SJCRH30 (cell line): ENCODE results near the gene XPNPEP2. TPM values are rescaled to one million over a fixed set of nuclear protein-coding genes. Genes with fewer than 3 reads are reported as not detected.

Experiments used
- DNase-seq, 2 experiments: peaks; one replicate each; pipeline ENCODE4 v3.0.0-alpha.2; 2015 to 2020
- H3K27ac ChIP-seq: fragments of 250-450 bp; sonication (Bioruptor Pico); 2 replicates; pipeline ENCODE4 v1.5.1; 2020; ENCODE audit warnings: mild to moderate bottlenecking, moderate library complexity
- H3K27me3 ChIP-seq: fragments of 250-450 bp; sonication (Bioruptor Pico); 2 replicates; pipeline ENCODE4 v1.5.1; 2020; ENCODE audit warnings: mild to moderate bottlenecking, moderate library complexity
- H3K36me3 ChIP-seq: fragments of 250-450 bp; sonication (Bioruptor Pico); 2 replicates; pipeline ENCODE4 v1.5.1; 2020; ENCODE audit warnings: mild to moderate bottlenecking, moderate library complexity
- H3K4me1 ChIP-seq: fragments of 250-450 bp; sonication (Bioruptor Pico); 2 replicates; pipeline ENCODE4 v1.5.1; 2020; ENCODE audit warnings: mild to moderate bottlenecking, moderate library complexity
- H3K4me3 ChIP-seq: fragments of 250-450 bp; sonication (Bioruptor Pico); 2 replicates; pipeline ENCODE4 v1.5.1; 2020; ENCODE audit warnings: mild to moderate bottlenecking, moderate library complexity
- H3K9me3 ChIP-seq: fragments of 250-450 bp; sonication (Bioruptor Pico); replicated peaks from 2 replicates; pipeline ENCODE4 v1.5.1; 2020; ENCODE audit warnings: mild to moderate bottlenecking, moderate library complexity
- total RNA-seq: library from RNA; depleted of rRNA; stranded (reverse); fragments of >200 nt; shearing (Covaris generic); gene quantifications from 2 replicates; pipeline ENCODE4 v1.2.3, GENCODE V29; 2014

Gene XPNPEP2
- total RNA-seq, 1 experiment from 2014 or later = 0.14 TPM

DNA sequence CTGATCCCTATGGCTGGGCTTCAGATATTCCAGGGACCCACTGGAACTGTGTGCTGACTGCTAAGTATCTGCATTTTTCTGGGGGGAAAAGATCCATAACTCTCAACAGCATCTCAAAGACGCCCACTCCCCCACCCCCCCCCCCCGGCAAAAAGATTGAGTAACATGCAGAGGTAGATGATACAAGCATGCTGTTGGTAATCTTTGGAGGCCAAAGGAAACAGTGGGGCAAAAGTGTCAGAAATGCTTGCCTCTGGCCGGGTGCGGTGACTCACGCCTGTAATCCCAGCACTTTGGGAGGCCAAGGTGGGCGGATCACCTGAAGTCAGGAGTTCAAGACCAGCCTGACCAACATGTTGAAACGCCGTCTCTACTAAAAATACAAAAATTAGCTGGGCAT is 12.2 kb downstream of the XPNPEP2 start:
- H3K4me1 ChIP-seq = no peaks in the 10 kb centered on the region

DNA sequence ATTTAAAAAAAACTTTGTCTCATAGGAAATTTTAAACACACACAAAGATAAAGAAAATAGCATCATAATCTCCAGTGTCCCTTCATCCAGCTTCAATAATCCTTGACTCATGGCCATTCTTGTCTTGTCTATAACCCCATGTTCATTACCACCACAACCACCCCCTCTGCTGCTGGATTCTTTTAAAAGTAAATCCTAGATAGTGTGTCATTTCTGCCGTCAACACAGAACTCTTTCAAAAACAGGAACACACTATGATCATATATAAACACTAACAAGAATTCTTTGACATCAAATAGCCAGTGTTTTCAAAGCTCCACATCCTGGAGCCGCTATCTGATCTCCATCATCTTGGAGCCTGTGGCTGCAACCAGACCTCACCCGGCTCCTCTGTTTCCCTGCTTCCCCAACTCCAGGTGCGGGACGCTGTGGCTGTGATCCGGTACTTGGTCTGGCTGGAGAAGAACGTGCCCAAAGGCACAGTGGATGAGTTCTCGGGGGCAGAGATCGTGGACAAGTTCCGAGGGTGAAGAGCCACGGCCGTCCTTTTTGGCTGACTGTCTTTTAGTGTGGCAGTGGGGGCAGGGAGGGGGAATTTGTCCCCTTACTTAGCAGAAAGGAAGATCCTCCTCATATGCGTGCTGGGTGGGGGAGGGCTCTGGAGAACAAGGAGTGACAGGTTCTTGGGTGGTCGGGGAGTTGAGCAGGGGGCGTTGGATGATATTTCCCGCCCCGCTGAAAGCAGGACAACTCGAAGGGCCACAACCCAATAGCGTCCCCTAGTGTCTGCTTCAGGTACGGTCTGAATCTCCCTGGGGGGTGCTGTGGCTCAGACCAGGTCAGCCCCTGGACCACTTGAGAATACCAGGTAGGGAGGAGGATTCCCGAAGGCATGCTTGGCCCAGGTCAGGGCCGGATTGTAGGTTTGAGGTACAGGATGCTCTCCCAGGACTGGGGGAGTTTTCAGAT is 15.6 kb downstream of the XPNPEP2 start:
- Histone ChIP-seq H3K9me3 (no peaks in the 10 kb centered on the region), H3K27ac (no peak overlapping the region), H3K36me3 (no peaks in the 10 kb centered on the region), H3K4me1 (no peaks in the 10 kb centered on the region), H3K27me3 (no peaks in the 10 kb centered on the region), H3K4me3 (no peak overlapping the region)
- no peak for DNase-seq

More for the DNA sequence above, 12.2 kb downstream of the XPNPEP2 start:
- Histone ChIP-seq H3K27ac (no peak overlapping the region), H3K4me3 (no peak overlapping the region), H3K36me3 (no peaks in the 10 kb centered on the region), H3K27me3 (no peaks in the 10 kb centered on the region), H3K9me3 (no peaks in the 10 kb centered on the region)
- DNase-seq = no peak

GRCh38 chrX:129755779-129756650 is 17.2 kb downstream of the XPNPEP2 start:
- Histone ChIP-seq H3K27ac (no peak overlapping the region), H3K9me3 (no peaks in the 10 kb centered on the region), H3K27me3 (no peaks in the 10 kb centered on the region), H3K4me1 (no peaks in the 10 kb centered on the region; the same call in 1 of the 2 replicates), H3K36me3 (no peaks in the 10 kb centered on the region), H3K4me3 (no peak overlapping the region)
- DNase-seq = peak; percentile 22 to 55

DNA sequence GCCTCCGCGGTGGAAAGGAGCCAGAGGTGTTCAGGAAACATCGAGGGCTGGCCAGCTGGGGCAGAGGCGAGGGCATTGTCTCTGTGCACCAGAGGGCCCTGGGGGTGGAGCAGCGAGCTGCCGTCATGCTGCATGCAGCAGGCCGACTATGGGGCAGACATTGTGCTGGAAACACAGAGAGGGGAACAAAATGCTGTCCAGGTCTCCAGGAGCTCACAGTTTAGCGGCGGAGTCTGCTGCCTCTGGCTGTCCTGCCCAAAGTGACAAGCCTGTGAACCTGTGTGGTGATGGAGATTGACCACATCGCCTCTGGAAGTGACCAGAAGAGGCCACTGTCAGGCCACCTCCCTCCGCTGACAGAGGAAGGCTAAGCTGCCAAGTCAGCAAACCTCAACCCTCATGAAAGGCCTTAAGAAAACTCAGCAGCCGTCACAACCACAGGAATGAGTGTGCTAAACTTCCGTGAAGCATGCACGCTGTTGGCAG is 20.8 kb downstream of the XPNPEP2 start:
- Histone ChIP-seq H3K27ac (no peak overlapping the region), H3K4me1 (no peaks in the 10 kb centered on the region; the same call in 1 of the 2 replicates), H3K9me3 (no peaks in the 10 kb centered on the region), H3K36me3 (no peaks in the 10 kb centered on the region), H3K27me3 (no peaks in the 10 kb centered on the region), H3K4me3 (peak overlapping the region; percentile 17; the same call in 1 of the 2 replicates)
- peak; percentile 36 to 60 for DNase-seq

GRCh38 chrX:129760155-129760554 is 21.4 kb downstream of the XPNPEP2 start:
- H3K4me3 ChIP-seq = no peak overlapping the region
- H3K27ac ChIP-seq = no peak overlapping the region
- H3K9me3 ChIP-seq = no peaks in the 10 kb centered on the region
- DNase-seq = no peak
- no peaks in the 10 kb centered on the region for H3K27me3 ChIP-seq
- H3K36me3 ChIP-seq = no peaks in the 10 kb centered on the region
- H3K4me1 ChIP-seq = no peaks in the 10 kb centered on the region; the same call in 1 of the 2 replicates

GRCh38 chrX:129760981-129761380 is 22.2 kb downstream of the XPNPEP2 start:
- Histone ChIP-seq H3K27me3 (no peaks in the 10 kb centered on the region), H3K9me3 (no peaks in the 10 kb centered on the region), H3K27ac (no peak overlapping the region), H3K4me3 (no peak overlapping the region), H3K4me1 (no peaks in the 10 kb centered on the region; the same call in 1 of the 2 replicates), H3K36me3 (no peaks in the 10 kb centered on the region)
- DNase-seq = no peak

DNA sequence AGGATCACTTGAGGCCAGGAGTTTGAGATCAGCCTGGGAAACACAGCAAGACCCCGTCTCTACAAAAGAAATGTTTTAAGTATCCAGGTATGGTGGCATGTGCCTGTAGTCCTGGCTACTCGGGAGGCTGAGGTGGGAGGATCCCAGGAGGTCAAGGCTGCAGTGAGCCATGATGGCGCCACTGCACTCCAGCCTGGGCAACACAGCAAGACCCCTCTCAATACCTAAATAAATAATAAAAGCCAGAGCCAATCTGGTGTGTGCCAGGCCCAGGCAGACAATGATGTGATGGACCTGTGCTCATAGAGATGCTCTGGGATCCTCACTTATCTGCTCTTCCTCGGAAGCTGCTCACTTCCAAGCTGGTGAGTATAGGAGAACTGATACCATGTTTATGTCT is 22.8 kb downstream of the XPNPEP2 start:
- no peaks in the 10 kb centered on the region for H3K36me3 ChIP-seq
- no peak for DNase-seq
- H3K27ac ChIP-seq = no peak overlapping the region
- H3K27me3 ChIP-seq = no peaks in the 10 kb centered on the region
- no peaks in the 10 kb centered on the region for H3K9me3 ChIP-seq
- H3K4me3 ChIP-seq = no peak overlapping the region
- no peaks in the 10 kb centered on the region; the same call in 1 of the 2 replicates for H3K4me1 ChIP-seq

GRCh38 chrX:129762448-129762847 is 23.7 kb downstream of the XPNPEP2 start:
- H3K4me3 ChIP-seq = no peak overlapping the region
- no peaks in the 10 kb centered on the region for H3K9me3 ChIP-seq
- H3K36me3 ChIP-seq = no peaks in the 10 kb centered on the region
- no peaks in the 10 kb centered on the region for H3K27me3 ChIP-seq
- no peak overlapping the region for H3K27ac ChIP-seq
- H3K4me1 ChIP-seq = no peaks in the 10 kb centered on the region; the same call in 1 of the 2 replicates
- DNase-seq = no peak

- no peak overlapping the region for H3K4me3 ChIP-seq
- peaks cover 2% of the 10 kb centered on the region; the same call in 1 of the 2 replicates for H3K4me1 ChIP-seq
- no peak overlapping the region for H3K27ac ChIP-seq
- no peaks in the 10 kb centered on the region for H3K27me3 ChIP-seq
- no peak for DNase-seq
- no peaks in the 10 kb centered on the region for H3K36me3 ChIP-seq
- H3K9me3 ChIP-seq = no peaks in the 10 kb centered on the region
These were observed 24.9 kb downstream of the XPNPEP2 start for GRCh38 chrX:129763666-129764065.

DNA sequence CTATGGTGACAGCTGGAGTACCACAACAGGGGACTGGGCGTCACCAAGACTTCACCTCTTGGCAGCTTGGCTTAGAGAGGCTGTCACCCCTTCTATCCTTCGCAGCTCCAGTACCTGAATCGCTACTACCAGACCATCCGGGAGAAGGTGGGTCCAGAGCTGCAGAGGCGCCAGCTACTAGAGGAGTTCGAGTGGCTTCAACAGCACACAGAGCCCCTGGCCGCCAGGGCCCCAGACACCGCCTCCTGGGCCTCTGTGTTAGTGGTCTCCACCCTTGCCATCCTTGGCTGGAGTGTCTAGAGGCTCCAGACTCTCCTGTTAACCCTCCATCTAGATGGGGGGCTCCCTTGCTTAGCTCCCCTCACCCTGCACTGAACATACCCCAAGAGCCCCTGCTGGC is 29.4 kb downstream of the XPNPEP2 start:
- no peak for DNase-seq
- no peaks in the 10 kb centered on the region for H3K9me3 ChIP-seq

GRCh38 chrX:129768586-129769466 is 30.0 kb downstream of the XPNPEP2 start:
- Histone ChIP-seq H3K9me3 (no peaks in the 10 kb centered on the region), H3K4me3 (no peak overlapping the region), H3K27me3 (no peaks in the 10 kb centered on the region), H3K4me1 (peaks cover 8% of the 10 kb centered on the region; the same call in 1 of the 2 replicates), H3K36me3 (no peaks in the 10 kb centered on the region), H3K27ac (no peak overlapping the region)
- DNase-seq = peak; percentile 64 to 71

More for the DNA sequence above, 29.4 kb downstream of the XPNPEP2 start:
- Histone ChIP-seq H3K4me1 (peaks cover 8% of the 10 kb centered on the region; the same call in 1 of the 2 replicates), H3K4me3 (no peak overlapping the region), H3K36me3 (no peaks in the 10 kb centered on the region), H3K27ac (no peak overlapping the region), H3K27me3 (no peaks in the 10 kb centered on the region)

GRCh38 chrX:129769467-129770154 is 30.8 kb downstream of the XPNPEP2 start:
- no peak overlapping the region for H3K4me3 ChIP-seq
- H3K4me1 ChIP-seq = peaks cover 8% of the 10 kb centered on the region; the same call in 1 of the 2 replicates
- DNase-seq = no peak
- H3K9me3 ChIP-seq = no peaks in the 10 kb centered on the region
- no peaks in the 10 kb centered on the region for H3K36me3 ChIP-seq
- no peaks in the 10 kb centered on the region for H3K27me3 ChIP-seq
- no peak overlapping the region for H3K27ac ChIP-seq

GRCh38 chrX:129771266-129771995 is 32.7 kb downstream of the XPNPEP2 start:
- H3K4me3 ChIP-seq = no peak overlapping the region
- H3K27ac ChIP-seq = no peak overlapping the region
- H3K36me3 ChIP-seq = no peaks in the 10 kb centered on the region
- no peaks in the 10 kb centered on the region for H3K27me3 ChIP-seq
- DNase-seq = peak in 1 of 2 experiments; percentile 10
- H3K9me3 ChIP-seq = no peaks in the 10 kb centered on the region
- peaks cover 8% of the 10 kb centered on the region; the same call in 1 of the 2 replicates for H3K4me1 ChIP-seq
